ENCODE measurements around the gene MRPL44.

DNA sequence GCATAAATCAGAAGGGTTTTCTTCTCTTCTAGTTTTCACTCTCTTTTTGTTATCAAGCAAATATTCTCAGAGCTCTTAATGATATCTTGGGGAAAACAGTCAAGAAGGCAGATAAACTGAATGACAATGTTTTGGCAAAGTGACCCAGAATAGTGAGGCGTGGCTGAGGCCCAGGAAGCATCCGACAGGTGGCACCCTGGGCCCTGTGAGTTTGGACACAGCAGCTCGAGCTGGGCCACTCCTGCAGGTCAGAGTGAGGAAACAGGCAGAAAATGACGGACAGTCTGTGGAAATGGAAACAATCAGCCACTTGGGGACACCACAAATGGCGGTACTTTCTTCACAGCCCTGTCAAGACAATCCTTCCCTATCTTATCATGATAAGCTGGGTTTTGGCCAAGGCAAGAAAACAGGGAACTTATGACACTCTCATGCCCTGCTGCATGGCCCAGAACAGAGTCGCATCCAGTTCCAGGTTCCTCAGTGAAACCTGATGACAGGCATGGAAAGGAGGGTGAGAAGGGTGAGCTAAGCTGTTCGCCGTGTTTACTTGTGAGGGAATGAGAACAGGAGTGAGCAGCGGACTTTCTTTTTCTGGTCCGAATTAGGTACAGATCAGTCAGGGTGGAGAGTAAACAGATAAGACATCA is 32.1 kb downstream of the MRPL44 start:
- TF ChIP-seq POLR2AphosphoS5 (IDR thresholded peaks at IDR 0.05; ENCODE audit: low read depth, low read length), result no peak
- no peak for TF ChIP-seq RXRA (IDR thresholded peaks at IDR 0.05; ENCODE audit: insufficient read depth, low read depth, low read length)
- TF ChIP-seq, protein P1, sequence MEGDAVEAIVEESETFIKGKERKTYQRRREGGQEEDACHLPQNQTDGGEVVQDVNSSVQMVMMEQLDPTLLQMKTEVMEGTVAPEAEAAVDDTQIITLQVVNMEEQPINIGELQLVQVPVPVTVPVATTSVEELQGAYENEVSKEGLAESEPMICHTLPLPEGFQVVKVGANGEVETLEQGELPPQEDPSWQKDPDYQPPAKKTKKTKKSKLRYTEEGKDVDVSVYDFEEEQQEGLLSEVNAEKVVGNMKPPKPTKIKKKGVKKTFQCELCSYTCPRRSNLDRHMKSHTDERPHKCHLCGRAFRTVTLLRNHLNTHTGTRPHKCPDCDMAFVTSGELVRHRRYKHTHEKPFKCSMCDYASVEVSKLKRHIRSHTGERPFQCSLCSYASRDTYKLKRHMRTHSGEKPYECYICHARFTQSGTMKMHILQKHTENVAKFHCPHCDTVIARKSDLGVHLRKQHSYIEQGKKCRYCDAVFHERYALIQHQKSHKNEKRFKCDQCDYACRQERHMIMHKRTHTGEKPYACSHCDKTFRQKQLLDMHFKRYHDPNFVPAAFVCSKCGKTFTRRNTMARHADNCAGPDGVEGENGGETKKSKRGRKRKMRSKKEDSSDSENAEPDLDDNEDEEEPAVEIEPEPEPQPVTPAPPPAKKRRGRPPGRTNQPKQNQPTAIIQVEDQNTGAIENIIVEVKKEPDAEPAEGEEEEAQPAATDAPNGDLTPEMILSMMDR (IDR thresholded peaks at IDR 0.05; ENCODE audit: control extremely low read depth in 1 of 3, insufficient read depth in 1 of 3, low read depth in 1 of 3, low read length in 3 of 3), result peak; percentile 58 to 69 (median 58)

Measured in H1 (cell line).